ENCODE measurements around the gene NARS2.
"Not testable (repeated sequence)": the region's sequence is repeated elsewhere in the genome, so short reads cannot be mapped to it uniquely, and the experiment has no call there.

The NARS2 gene

DNA sequence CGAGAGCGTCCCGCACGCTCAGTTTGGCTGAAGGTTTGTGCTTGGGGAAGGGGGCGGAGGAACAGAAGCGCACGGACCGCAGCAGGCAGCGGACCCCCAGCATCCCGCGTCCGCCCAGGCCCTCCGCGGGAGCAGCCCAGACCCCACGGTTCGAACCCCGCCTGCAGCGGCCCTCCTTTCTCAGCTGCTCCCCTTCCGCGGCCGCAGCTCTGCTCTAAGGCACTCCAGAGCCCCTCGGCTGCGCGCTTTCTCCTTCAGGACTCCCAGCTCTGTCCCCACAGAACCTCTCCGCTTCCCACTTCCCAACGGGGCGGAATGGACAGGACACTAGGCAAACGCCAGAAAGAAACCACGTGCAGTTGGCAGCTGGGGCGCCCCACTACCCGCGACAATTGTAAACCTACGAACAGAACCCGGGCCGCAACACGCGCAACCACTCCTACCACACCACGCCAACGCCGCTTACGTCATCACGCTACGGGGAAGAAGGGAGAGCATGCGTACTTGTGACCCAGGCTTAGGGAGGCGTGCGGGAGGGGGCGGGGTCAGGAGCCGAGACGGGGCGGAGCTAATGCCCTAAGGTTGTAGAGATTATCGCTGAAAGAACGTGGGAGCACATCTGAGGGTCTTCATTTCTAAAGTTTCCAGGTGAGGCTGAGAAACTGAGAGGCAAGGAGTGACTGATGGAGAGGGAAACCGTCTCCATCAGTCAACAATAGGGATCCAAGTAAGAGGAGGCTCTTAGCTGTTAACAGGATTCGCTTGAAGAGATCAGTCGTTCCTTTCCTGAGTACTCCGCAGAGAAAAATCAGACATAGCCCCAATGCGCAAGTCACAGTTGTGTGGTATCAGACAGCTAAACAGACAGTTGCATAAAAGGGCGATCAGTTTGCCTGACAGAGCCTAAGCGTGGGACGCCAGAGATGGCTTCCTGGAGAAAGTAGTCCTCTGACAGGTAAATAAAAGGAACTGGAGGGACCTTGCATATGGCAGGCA is at the start of gene NARS2:
Gene NARS2, minus strand, starts transcription at position 479 of the 996 bp plus-strand sequence. Its CDS starts 376 bp downstream, at position 103.
- peak; percentile 94 for DNase-seq (ENCODE audit: low read depth)

GRCh38 chr11:78622666-78623065 is 48.0 kb upstream of the NARS2 start:
- no peak for DNase-seq (ENCODE audit: low read depth)

DNA sequence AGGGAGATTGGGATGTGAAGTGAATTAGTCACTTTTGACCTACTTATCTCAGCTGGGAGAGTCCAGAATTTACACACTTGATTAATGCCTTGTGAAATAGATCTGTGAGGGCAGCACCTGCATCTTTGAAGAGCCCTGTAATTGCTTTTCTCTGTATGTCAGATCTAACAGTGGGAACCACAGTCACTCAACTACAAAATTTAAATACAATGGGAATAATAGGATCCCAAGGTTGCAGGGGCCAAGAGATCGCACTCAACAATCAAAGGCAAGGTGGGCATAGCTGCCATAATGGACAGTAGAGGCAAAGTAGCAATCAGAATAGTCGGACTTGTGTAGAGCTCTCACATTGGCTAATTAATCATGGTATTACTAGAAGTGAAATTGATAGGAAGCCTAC is 45.5 kb upstream of the NARS2 start:
- DNase-seq (ENCODE audit: low read depth): no peak

- no peak for DNase-seq (ENCODE audit: low read depth)
These were observed 41.1 kb upstream of the NARS2 start for GRCh38 chr11:78615724-78616123.

DNA sequence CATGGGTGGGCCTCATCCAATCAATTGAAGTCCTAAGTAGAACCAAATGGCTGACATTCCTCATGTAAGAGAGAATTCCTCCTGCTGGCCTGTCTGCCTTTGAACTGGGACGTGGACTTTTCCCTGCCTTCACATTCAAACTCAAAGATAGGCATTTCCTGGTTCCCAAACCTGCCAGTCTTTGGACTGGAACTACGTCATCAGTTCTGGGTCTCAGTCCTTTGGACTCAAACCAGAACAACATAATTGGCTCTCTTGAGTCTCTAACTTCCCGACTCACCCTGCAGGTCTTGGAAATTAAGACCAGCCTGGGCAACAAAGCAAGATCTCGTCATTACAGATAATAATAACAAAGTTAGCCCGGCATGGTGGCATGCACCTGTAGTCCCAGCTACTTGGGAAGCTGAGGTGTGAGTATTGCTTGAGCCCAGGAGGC is 38.7 kb upstream of the NARS2 start:
- no peak for DNase-seq (ENCODE audit: low read depth)

GRCh38 chr11:78612721-78613377 is 38.2 kb upstream of the NARS2 start:
- DNase-seq (ENCODE audit: low read depth): no peak

DNA sequence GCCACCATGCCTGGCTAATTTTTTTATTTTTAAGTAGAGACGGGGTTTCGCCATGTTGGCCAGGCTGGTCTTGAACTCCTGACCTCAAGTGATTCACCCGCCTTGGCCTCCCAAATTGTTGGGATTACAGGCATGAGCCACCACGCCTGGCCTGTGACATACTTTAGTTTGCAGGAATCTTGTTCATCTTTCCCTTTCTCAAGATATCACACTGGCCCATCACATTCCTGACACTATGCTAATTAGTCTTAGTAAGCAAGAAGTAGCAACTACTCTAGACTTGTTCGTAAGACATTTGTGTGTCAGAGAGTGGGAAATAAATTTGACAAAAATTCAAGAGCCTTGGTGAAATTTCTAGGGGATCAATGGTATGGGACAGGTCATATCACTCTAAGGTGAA is 34.7 kb upstream of the NARS2 start:
- not testable (repeated sequence) for DNase-seq (ENCODE audit: low read depth)

DNA sequence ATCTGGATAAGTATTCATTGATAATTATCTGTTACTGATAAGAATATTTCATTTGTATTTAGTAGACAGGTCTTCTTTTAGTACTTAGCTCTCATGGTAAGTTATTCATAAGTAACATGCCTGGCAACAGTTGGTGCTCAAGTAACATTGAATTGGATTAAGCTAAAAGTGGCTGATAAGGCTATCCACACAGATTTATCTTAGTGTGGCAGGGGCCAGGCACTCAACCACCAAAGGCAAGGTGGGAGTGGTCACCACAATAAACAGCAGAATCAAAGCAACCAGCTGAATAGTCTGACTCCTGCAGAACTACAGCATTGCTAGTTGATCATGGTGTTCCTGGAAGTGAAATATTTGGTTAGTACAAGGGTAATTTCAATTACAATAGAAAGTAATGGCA is 33.0 kb upstream of the NARS2 start:
- DNase-seq (ENCODE audit: low read depth): no peak

GRCh38 chr11:78606667-78607066 is 32.0 kb upstream of the NARS2 start:
- no peak for DNase-seq (ENCODE audit: low read depth)

- no peak for DNase-seq (ENCODE audit: low read depth)
These were observed 30.6 kb upstream of the NARS2 start for GRCh38 chr11:78605296-78605695.

GRCh38 chr11:78603792-78604191 is 29.1 kb upstream of the NARS2 start:
- DNase-seq (ENCODE audit: low read depth): no peak

DNA sequence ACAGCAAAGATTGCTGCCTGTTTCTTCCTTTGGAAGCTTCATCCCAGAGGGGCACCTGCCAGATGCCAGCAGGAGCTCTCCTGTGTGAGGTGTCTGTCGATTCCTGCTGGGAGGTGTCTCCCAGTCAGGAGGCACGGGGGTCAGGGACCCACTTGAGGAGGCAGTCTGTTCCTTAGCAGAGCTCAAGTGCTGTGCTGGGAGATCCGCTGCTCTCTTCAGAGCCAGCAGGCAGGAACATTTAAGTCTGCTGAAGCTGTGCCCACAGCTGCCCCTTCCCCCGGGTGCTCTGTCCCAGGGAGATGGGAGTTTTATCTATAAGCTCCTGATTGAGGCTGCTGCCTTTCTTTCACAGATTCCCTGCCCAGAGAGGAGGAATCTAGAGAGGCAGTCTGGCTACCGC is 28.1 kb upstream of the NARS2 start:
- DNase-seq (ENCODE audit: low read depth): not testable (repeated sequence)

- not testable (repeated sequence) for DNase-seq (ENCODE audit: low read depth)
These were observed 26.4 kb upstream of the NARS2 start for GRCh38 chr11:78601066-78601465.

GRCh38 chr11:78597579-78597978 is 22.9 kb upstream of the NARS2 start:
- not testable (repeated sequence) for DNase-seq (ENCODE audit: low read depth)

- DNase-seq (ENCODE audit: low read depth): peak; percentile 31
These were observed 20.9 kb upstream of the NARS2 start for GRCh38 chr11:78595436-78596130.

GRCh38 chr11:78594814-78595213 is 20.1 kb upstream of the NARS2 start:
- no peak for DNase-seq (ENCODE audit: low read depth)

DNA sequence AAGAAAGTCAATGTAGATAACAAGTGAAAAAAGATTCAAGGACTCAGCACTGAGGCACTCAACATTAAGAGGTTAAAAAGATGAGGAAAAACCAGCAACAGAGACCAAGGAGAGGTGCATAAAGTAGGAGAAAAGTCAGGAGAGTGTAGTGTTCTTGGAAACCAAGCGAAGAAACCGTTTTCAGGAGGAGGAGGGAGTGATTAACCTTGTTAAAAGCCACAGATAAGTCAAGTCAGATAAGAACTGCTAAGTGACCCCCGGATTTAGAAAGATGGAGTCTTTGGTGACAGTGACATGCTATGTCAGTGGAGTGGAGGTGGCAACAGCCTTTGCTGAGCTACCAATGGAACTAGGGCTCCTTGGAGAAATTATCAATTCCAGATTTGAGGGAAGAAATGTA is 13.9 kb upstream of the NARS2 start:
- DNase-seq (ENCODE audit: low read depth): no peak

DNA sequence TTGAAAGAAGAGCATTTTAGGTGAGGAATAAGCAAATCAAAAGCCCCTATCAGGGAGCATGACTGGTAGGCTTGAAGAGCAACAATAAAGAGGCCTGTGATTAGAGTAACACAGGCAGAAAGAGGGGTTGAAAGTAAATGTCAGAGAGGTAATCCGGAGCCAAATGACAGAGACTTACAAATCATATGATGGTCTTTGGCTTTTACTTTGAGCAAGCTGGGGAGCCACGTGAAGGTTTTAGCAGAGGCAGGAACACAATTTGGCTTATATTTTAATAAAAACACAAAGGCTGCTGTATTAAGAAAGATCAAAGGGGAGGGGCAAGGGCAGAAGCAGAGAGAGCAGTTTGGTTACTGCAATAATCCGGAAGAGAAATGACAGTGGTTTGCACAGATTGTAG is 12.8 kb upstream of the NARS2 start:
- no peak for DNase-seq (ENCODE audit: low read depth)

GRCh38 chr11:78586452-78587046 is 11.9 kb upstream of the NARS2 start:
- DNase-seq (ENCODE audit: low read depth): peak; percentile 11

- no peak for DNase-seq (ENCODE audit: low read depth)
These were observed 9.2 kb upstream of the NARS2 start for GRCh38 chr11:78583889-78584288.

DNA sequence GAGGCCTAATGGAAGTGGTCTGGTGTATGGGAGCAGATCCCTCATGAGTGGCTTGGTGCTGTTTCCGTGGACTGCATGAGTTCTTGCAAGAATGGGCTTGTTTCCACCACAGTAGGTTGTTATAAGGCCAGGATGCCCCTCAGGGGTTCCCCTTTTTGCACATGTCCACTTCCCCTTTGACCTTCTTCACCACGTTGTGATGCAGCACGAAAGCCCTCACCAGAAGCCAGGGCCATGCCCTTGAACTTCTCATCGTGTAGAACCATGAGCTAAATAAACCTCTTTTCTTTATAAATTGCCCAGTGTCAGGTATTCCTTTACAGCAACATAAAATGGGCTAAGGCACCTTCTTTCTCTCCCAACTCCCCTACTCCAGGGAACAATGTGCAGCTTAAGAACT is 2.8 kb upstream of the NARS2 start:
- DNase-seq (ENCODE audit: low read depth): no peak

DNA sequence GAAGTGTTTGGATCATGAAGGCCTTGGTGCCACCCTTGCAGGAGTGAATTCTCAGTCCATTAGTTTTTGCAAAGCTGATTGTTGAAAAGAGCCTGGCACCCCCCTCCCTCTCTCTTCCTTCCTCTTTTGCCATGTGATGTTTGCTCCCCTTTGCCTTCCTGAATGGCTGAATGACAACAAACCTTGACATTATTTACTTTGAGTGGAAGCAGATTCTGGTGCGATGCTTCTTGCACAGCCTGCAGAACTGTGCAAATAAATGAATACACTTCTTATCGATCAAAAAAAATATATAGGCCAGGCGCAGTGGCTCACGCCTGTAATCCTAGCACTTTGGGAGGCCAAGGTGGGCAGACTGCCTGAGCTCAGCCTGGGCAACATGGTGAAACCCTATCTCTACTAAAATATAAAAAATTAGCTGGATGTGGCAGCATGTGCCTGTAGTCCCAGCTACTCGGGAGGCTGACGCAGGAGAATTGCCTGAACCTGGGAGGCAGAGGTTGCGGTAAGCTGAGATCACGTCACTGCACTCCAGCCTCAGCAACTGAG is 2.0 kb upstream of the NARS2 start:
- DNase-seq (ENCODE audit: low read depth): no peak

All from fibroblast of gingiva (primary cell).